Ishikawa (cell line): ENCODE results near the gene RLIM.

Experiments
- EP300 ChIP-seq: IDR thresholded peaks from 2 replicates; pipeline ENCODE4 v1.6.1; 2012; ENCODE audit warnings: borderline replicate concordance
- MAX ChIP-seq: IDR thresholded peaks from 2 replicates; pipeline ENCODE4 v1.6.1; 2012
- REST ChIP-seq: IDR thresholded peaks from 2 replicates; pipeline ENCODE4 v1.6.1; 2012; ENCODE audit warnings: low read depth, mild to moderate bottlenecking
- USF1 ChIP-seq: IDR thresholded peaks from 2 replicates; pipeline ENCODE4 v1.6.1; 2012

GRCh38 chrX:74585766-74586165 lies 28.7 kb downstream of the RLIM start:
- TF ChIP-seq REST = no peak
- TF ChIP-seq USF1 = no peak
- no peak for TF ChIP-seq MAX
- TF ChIP-seq EP300 = no peak
